HL-60 (cell line): ENCODE results near the gene PIGT.

Experiments used
- DNase-seq, 2 experiments: peaks; one replicate each; pipeline ENCODE4 v3.0.0-alpha.2; 2010 to 2020; ENCODE audit warnings: low read depth in 1 of 2, low spot score in 1 of 2
- H3K27ac ChIP-seq: fragments of 250-450 bp; sonication (Bioruptor Pico); replicated peaks from 2 replicates; pipeline ENCODE4 v1.5.1; 2020; ENCODE audit warnings: mild to moderate bottlenecking, moderate library complexity
- H3K27me3 ChIP-seq: fragments of 250-450 bp; sonication (Bioruptor Pico); 2 replicates; pipeline ENCODE4 v1.5.1; 2021; ENCODE audit warnings: mild to moderate bottlenecking, moderate library complexity; ENCODE audit not compliant: insufficient read depth, poor library complexity, severe bottlenecking
- H3K4me3 ChIP-seq: replicated peaks from 2 replicates; pipeline ENCODE4 v1.5.1; 2011; ENCODE audit warnings: mild to moderate bottlenecking, control low read depth, low read length; ENCODE audit not compliant: insufficient read depth
- CTCF ChIP-seq: IDR thresholded peaks from one replicate; pipeline ENCODE4 v1.5.1; 2011; ENCODE audit warnings: low read length, control low read depth, inconsistent platforms; ENCODE audit not compliant: insufficient read depth
- GABPA ChIP-seq: IDR thresholded peaks from 2 replicates; pipeline ENCODE4 v1.6.1; 2012; ENCODE audit warnings: low read depth
- POLR2AphosphoS5 ChIP-seq: IDR thresholded peaks from 2 replicates; pipeline ENCODE4 v1.6.1; 2012; ENCODE audit warnings: low read depth
- REST ChIP-seq: IDR thresholded peaks from 2 replicates; pipeline ENCODE4 v1.6.1; 2012; ENCODE audit warnings: low read depth; ENCODE audit not compliant: insufficient replicate concordance
- SPI1 ChIP-seq: IDR thresholded peaks from 2 replicates; pipeline ENCODE4 v1.6.1; 2012; ENCODE audit warnings: low read depth, mild to moderate bottlenecking, borderline replicate concordance

PIGT gene

GRCh38 chr20:45374966-45375365, 41.0 kb upstream of the PIGT start:
- Histone ChIP-seq H3K27me3 (no peaks in the 10 kb centered on the region), H3K27ac (no peak overlapping the region), H3K4me3 (no peak overlapping the region)
- DNase-seq = no peak
- TF ChIP-seq GABPA = no peak
- TF ChIP-seq SPI1 = no peak

DNA sequence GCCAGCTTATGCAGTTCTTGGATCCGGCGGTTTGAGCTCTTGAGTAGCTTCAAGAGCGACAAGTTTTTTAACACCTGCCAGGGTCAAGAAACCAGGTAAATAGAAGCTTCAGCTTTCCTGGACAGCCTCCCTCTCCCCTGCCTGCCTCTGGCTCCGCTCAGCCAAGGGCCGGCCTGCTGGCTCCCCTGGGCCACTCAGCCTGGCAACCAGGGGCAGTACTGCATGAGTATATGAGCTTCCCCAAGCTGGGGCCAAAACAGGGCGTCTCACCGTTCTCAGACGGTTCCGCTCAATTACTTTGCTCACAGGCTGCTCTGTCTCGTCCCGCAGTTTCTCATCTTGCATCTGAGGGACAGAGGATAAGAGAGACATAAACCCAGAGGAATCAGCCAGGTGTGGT, 38.7 kb upstream of the PIGT start:
- TF ChIP-seq POLR2AphosphoS5 (no peak), CTCF (no peak), GABPA (no peak), SPI1 (no peak), REST (no peak)
- H3K27me3 ChIP-seq = no peaks in the 10 kb centered on the region
- H3K27ac ChIP-seq = no peak overlapping the region
- no peak overlapping the region for H3K4me3 ChIP-seq
- no peak for DNase-seq

DNA sequence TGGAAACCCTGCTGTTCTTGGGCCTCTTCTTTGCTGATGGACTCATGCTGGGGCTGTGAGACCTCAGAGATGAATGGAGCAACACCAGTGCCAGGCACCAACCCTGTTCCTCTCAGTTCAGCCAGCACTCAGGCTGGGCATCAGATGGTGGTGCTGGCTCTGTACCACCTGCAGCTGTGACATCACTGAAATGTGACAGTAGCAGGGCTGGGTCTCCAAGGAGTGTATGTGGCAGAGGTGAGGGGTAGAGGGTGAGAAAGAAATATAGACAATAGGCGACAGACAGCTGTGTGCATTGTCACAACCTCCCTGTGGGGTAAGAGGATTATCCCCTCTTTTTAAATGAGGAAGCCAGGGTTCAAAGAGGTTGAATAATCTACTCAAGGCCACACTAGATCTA, 37.8 kb upstream of the PIGT start, which contains the start of gene TP53TG5:
TSS of gene TP53TG5 (minus strand) at position 135 of the 400 bp plus-strand sequence. CDS start at position 46, 89 bp downstream.
- TF ChIP-seq CTCF (no peak), SPI1 (peak; percentile 41; the same call in 1 of the 2 replicates)
- no peak for DNase-seq
- Histone ChIP-seq H3K27ac (no peak within 1 kb of the TSS), H3K4me3 (no peak within 1 kb of the TSS), H3K27me3 (no peaks in the 10 kb centered on the region)

GRCh38 chr20:45387274-45387673, 28.7 kb upstream of the PIGT start:
- Histone ChIP-seq H3K4me3 (no peak overlapping the region), H3K27me3 (no peaks in the 10 kb centered on the region), H3K27ac (no peak overlapping the region)
- DNase-seq = no peak
- TF ChIP-seq REST = no peak
- no peak for TF ChIP-seq CTCF
- no peak for TF ChIP-seq POLR2AphosphoS5
- no peak for TF ChIP-seq SPI1
- no peak for TF ChIP-seq GABPA
